K562 (cell line): ENCODE measurements around the gene ECSIT. TPM values are rescaled to one million over a fixed set of nuclear protein-coding genes. Genes with fewer than 3 reads are reported as not detected.

Experiments used
- AFF4 ChIP-seq: sonication (generic); formaldehyde crosslinking; IDR thresholded peaks from 2 replicates; pipeline ENCODE4 v1.8.0; 2023; ENCODE audit warnings: mild to moderate bottlenecking, missing genetic modification reagents
- CCAR2 ChIP-seq: fragments of 200-400 bp; formaldehyde crosslinking; IDR thresholded peaks from 2 replicates; pipeline ENCODE4 v1.6.1; 2017; ENCODE audit warnings: mild to moderate bottlenecking, low read depth, low read length
- CHAMP1 ChIP-seq: fragments of 450-650 bp; IDR thresholded peaks from 2 replicates; pipeline ENCODE4 v1.6.1; 2016; ENCODE audit warnings: mild to moderate bottlenecking
- CHCHD3 ChIP-seq: fragments of 250-450 bp; sonication (Bioruptor Pico); IDR thresholded peaks from 2 replicates; pipeline ENCODE4 v2.1.2; 2022; ENCODE audit warnings: mild to moderate bottlenecking
- COPS2 ChIP-seq: fragments of 450-650 bp; conservative IDR thresholded peaks from 2 replicates; pipeline ENCODE4 v1.6.1; 2016; ENCODE audit warnings: mild to moderate bottlenecking, moderate library complexity
- KDM4B ChIP-seq, 2 experiments: fragments of 450-650 bp in 1 of 2; sonication (generic) in 1 of 2; IDR thresholded peaks; 2 replicates each; pipeline ENCODE4 v1.6.1; 2016 to 2017; ENCODE audit warnings: borderline replicate concordance in 2 of 2, antibody characterized with exemption in 1 of 2, low read depth in 1 of 2, mild to moderate bottlenecking in 1 of 2
- LCOR ChIP-seq: sonication (generic); formaldehyde crosslinking; IDR thresholded peaks from 2 replicates; pipeline ENCODE4 v1.8.0; 2022; ENCODE audit warnings: mild to moderate bottlenecking, missing genetic modification reagents
- NCOA2 ChIP-seq, 2 experiments: fragments of 450-650 bp; IDR thresholded peaks; 2 replicates each; pipeline ENCODE4 v1.6.1; 2018; ENCODE audit warnings: mild to moderate bottlenecking in 2 of 2, moderate library complexity in 1 of 2; ENCODE audit not compliant: partially characterized antibody in 2 of 2
- RBM34 ChIP-seq: fragments of 200-400 bp; formaldehyde crosslinking; IDR thresholded peaks from 2 replicates; pipeline ENCODE4 v1.6.1; 2018; ENCODE audit warnings: low read length, borderline replicate concordance; ENCODE audit not compliant: insufficient read depth
- TAF15 ChIP-seq: fragments of 200-400 bp; formaldehyde crosslinking; IDR thresholded peaks from 2 replicates; pipeline ENCODE4 v1.6.1; 2017; ENCODE audit warnings: mild to moderate bottlenecking, low read depth, low read length, moderate library complexity
- TGIF2 ChIP-seq: sonication (generic); formaldehyde crosslinking; IDR thresholded peaks from 2 replicates; pipeline ENCODE4 v1.8.1; 2022; ENCODE audit warnings: mild to moderate bottlenecking, missing genetic modification reagents, moderate library complexity
- THRB ChIP-seq: fragments of 450-650 bp; formaldehyde crosslinking; conservative IDR thresholded peaks from 2 replicates; pipeline ENCODE4 v1.4.0; 2022; ENCODE audit warnings: mild to moderate bottlenecking, missing genetic modification characterization
- ZKSCAN3 ChIP-seq: fragments of 250-450 bp; sonication (Bioruptor Pico); IDR thresholded peaks from 2 replicates; pipeline ENCODE4 v1.4.0; 2020
- ZNF354B ChIP-seq: fragments of 250-450 bp; sonication (Bioruptor Pico); IDR thresholded peaks from 2 replicates; pipeline ENCODE4 v1.4.0; 2020
- ZNF717 ChIP-seq: fragments of 250-450 bp; sonication (Bioruptor Pico); IDR thresholded peaks from 2 replicates; pipeline ENCODE4 v1.5.0; 2021
- polyA plus RNA-seq, 8 experiments: library from polyadenylated mRNA; depleted of rRNA in 4 of 8; stranded (reverse) in 5 of 8; unstranded in 3 of 8; fragments of >200 nt; fragmentation: Nextera tagmentation in 2 of 8; fragmentation: Illumina TruSeq in 1 of 8; extraction: Ambion mirVana in 2 of 8; extraction: Trizol in 1 of 8; gene quantifications; 2 replicates each; pipeline versions ENCODE4 v1.2.1 to v1.2.3, GENCODE V29; 2011 to 2014; ENCODE audit warnings: inconsistent platforms in 1 of 8, missing spikeins in 1 of 8
- total RNA-seq, 7 experiments: library from RNA; depleted of rRNA in 6 of 7; stranded (reverse); fragments of >200 nt in 6 of 7; fragmentation: Illumina TruSeq in 2 of 7; extraction: Trizol in 2 of 7; gene quantifications; 2 replicates each; pipeline versions ENCODE4 v1.2.1 to v1.2.3, GENCODE V29; 2011 to 2021; ENCODE audit warnings: low replicate concordance in 1 of 7
- TF ChIP-seq, protein P1 (sequence below): sonication (generic); formaldehyde crosslinking; IDR thresholded peaks from 2 replicates; pipeline ENCODE4 v1.8.0; 2022; ENCODE audit warnings: missing genetic modification reagents, mild to moderate bottlenecking, moderate library complexity, borderline replicate concordance
- TF ChIP-seq, protein P2 (sequence below): fragments of 250-450 bp; sonication (Bioruptor Pico); IDR thresholded peaks from 2 replicates; pipeline ENCODE4 v1.4.0; 2020; ENCODE audit warnings: mild to moderate bottlenecking

The ECSIT gene
- total and polyA plus RNA-seq, 9 of the 15 experiments (the other 6 are each of a cell fraction or from before 2014, with no cell fraction given): 1.1 to 82.5 (median 43.9) TPM

- TF ChIP-seq KDM4B (IDR thresholded peaks at IDR 0.05; ENCODE audit: borderline replicate concordance in 2 of 2, low read depth in 1 of 2) (no peak), RBM34 (no peak), NCOA2 (IDR thresholded peaks at IDR 0.05; ENCODE audit: partially characterized antibody in 2 of 2) (no peak), COPS2 (no peak), CCAR2 (no peak), CHCHD3 (CRISPR knock-in tag) (no peak), TGIF2 (CRISPR knock-in tag) (no peak), TAF15 (no peak), LCOR (CRISPR knock-in tag) (no peak), THRB (CRISPR knock-in tag) (peak; percentile 49; the same call in 1 of the 2 replicates), ZNF354B (CRISPR knock-in tag) (no peak), AFF4 (CRISPR knock-in tag) (no peak), ZNF717 (CRISPR knock-in tag) (no peak), ZKSCAN3 (CRISPR knock-in tag) (no peak), CHAMP1 (no peak; the same call in 1 of the 2 replicates)
- TF ChIP-seq, protein P1, sequence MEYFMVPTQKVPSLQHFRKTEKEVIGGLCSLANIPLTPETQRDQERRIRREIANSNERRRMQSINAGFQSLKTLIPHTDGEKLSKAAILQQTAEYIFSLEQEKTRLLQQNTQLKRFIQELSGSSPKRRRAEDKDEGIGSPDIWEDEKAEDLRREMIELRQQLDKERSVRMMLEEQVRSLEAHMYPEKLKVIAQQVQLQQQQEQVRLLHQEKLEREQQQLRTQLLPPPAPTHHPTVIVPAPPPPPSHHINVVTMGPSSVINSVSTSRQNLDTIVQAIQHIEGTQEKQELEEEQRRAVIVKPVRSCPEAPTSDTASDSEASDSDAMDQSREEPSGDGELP (CRISPR knock-in tag): peak; percentile 78
- TF ChIP-seq, protein P2, sequence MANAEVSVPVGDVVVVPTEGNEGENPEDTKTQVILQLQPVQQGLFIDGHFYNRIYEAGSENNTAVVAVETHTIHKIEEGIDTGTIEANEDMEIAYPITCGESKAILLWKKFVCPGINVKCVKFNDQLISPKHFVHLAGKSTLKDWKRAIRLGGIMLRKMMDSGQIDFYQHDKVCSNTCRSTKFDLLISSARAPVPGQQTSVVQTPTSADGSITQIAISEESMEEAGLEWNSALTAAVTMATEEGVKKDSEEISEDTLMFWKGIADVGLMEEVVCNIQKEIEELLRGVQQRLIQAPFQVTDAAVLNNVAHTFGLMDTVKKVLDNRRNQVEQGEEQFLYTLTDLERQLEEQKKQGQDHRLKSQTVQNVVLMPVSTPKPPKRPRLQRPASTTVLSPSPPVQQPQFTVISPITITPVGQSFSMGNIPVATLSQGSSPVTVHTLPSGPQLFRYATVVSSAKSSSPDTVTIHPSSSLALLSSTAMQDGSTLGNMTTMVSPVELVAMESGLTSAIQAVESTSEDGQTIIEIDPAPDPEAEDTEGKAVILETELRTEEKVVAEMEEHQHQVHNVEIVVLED (CRISPR knock-in tag): peak; percentile 55
Observed at GRCh38 chr19:11535792-11536595, 7.1 kb upstream of the ECSIT start (continued).
